PC-9 (cell line): ENCODE measurements around the gene TRAFD1. TPM values are rescaled to one million over a fixed set of nuclear protein-coding genes. Genes with fewer than 3 reads are reported as not detected.

ENCODE experiments used
- BruUV-seq: library from RNA; stranded (reverse); fragments of 400-500 nt; replicated peaks from 2 replicates; lab custom pipeline; 2021; lab: Mats Ljungman, UMichigan
- CTCF ChIA-PET: fragments of 300-600 bp; sonication (Branson Sonifier 250); formaldehyde crosslinking; loops from one replicate; lab custom pipeline; 2022; ENCODE audit warnings: antibody characterized with exemption; lab: Charles Lee
- POLR2A ChIA-PET: fragments of 300-600 bp; sonication (Branson Sonifier 250); formaldehyde crosslinking; loops from one replicate; lab custom pipeline; 2022; ENCODE audit warnings: antibody characterized with exemption; ENCODE audit not compliant: unreplicated experiment; lab: Charles Lee
- DNase-seq, 2 experiments: peaks; one replicate each; pipeline versions ENCODE4 v3.0.0 to v3.0.0-alpha.2; 2015 to 2022; ENCODE audit warnings: mixed read lengths in 1 of 2
- H2AFZ ChIP-seq: fragments of 200-600 bp; sonication (generic); 2 replicates; pipeline ENCODE4 v1.8.1; 2017; ENCODE audit warnings: antibody characterized with exemption
- H3F3A ChIP-seq: fragments of 200-600 bp; sonication (generic); 2 replicates; pipeline ENCODE4 v1.8.1; 2017; ENCODE audit warnings: antibody characterized with exemption, mild to moderate bottlenecking, low read depth; ENCODE audit not compliant: insufficient read depth
- H3K27ac ChIP-seq: fragments of 200-600 bp; sonication (generic); 2 replicates; pipeline ENCODE4 v1.6.1; 2016; ENCODE audit warnings: mixed run types
- H3K27me3 ChIP-seq: fragments of 200-600 bp; sonication (generic); 2 replicates; pipeline ENCODE4 v1.6.1; 2016; ENCODE audit warnings: low read depth, mixed run types; ENCODE audit not compliant: insufficient read depth
- H3K36me3 ChIP-seq: fragments of 200-600 bp; sonication (generic); 2 replicates; pipeline ENCODE4 v1.6.1; 2016; ENCODE audit warnings: low read depth, mixed run types
- H3K4me1 ChIP-seq: fragments of 200-600 bp; sonication (generic); replicated peaks from 2 replicates; pipeline ENCODE4 v1.6.1; 2016; ENCODE audit warnings: mixed run types; ENCODE audit not compliant: insufficient read depth
- H3K4me2 ChIP-seq: fragments of 200-600 bp; sonication (generic); 2 replicates; pipeline ENCODE4 v1.6.1; 2017; ENCODE audit warnings: mixed run types
- H3K4me3 ChIP-seq: fragments of 200-600 bp; sonication (generic); 2 replicates; pipeline ENCODE4 v1.6.1; 2016; ENCODE audit warnings: mixed run types
- H3K79me2 ChIP-seq: fragments of 200-600 bp; sonication (generic); 2 replicates; pipeline ENCODE4 v1.6.1; 2017; ENCODE audit warnings: low read depth, mixed run types
- H3K9me2 ChIP-seq: fragments of 200-600 bp; sonication (generic); 2 replicates; pipeline ENCODE4 v1.8.1; 2017; ENCODE audit warnings: mild to moderate bottlenecking; ENCODE audit not compliant: insufficient read depth
- H3K9me3 ChIP-seq: fragments of 200-600 bp; sonication (generic); 2 replicates; pipeline ENCODE4 v1.8.1; 2016; ENCODE audit warnings: low read depth; ENCODE audit not compliant: insufficient read depth
- H4K20me1 ChIP-seq: fragments of 200-600 bp; sonication (generic); 2 replicates; pipeline ENCODE4 v1.8.1; 2017; ENCODE audit not compliant: insufficient read depth
- EZH2 ChIP-seq: fragments of 200-600 bp; sonication (generic); IDR thresholded peaks from 2 replicates; pipeline ENCODE4 v1.8.0; 2017; ENCODE audit warnings: antibody characterized with exemption, low read depth
- intact Hi-C: fragments of 100-400 bp; cut with micrococcal nuclease; formaldehyde crosslinking; loops from one replicate; pipeline ENCODE4 v1.10.0; 2022; ENCODE audit not compliant: unreplicated experiment
- total RNA-seq: library from RNA; stranded (reverse); gene quantifications from 2 replicates; pipeline ENCODE4 v1.2.3, GENCODE V29; 2021
- TF ChIP-seq, protein P1 (sequence below): fragments of 200-600 bp; sonication (generic); conservative IDR thresholded peaks from 2 replicates; pipeline ENCODE4 v1.6.1; 2017; ENCODE audit warnings: mixed run types, antibody characterized with exemption, mild to moderate bottlenecking, moderate library complexity

TRAFD1 gene
- total RNA-seq, 1 experiment from 2014 or later = 38.7 TPM

- TF ChIP-seq, protein P1, sequence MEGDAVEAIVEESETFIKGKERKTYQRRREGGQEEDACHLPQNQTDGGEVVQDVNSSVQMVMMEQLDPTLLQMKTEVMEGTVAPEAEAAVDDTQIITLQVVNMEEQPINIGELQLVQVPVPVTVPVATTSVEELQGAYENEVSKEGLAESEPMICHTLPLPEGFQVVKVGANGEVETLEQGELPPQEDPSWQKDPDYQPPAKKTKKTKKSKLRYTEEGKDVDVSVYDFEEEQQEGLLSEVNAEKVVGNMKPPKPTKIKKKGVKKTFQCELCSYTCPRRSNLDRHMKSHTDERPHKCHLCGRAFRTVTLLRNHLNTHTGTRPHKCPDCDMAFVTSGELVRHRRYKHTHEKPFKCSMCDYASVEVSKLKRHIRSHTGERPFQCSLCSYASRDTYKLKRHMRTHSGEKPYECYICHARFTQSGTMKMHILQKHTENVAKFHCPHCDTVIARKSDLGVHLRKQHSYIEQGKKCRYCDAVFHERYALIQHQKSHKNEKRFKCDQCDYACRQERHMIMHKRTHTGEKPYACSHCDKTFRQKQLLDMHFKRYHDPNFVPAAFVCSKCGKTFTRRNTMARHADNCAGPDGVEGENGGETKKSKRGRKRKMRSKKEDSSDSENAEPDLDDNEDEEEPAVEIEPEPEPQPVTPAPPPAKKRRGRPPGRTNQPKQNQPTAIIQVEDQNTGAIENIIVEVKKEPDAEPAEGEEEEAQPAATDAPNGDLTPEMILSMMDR = no peak
- no peak for TF ChIP-seq EZH2
- Histone ChIP-seq H3K27me3 (no peaks in the 10 kb centered on the region), H3K27ac (no peak overlapping the region), H2AFZ (no peak overlapping the region), H4K20me1 (no peaks in the 10 kb centered on the region), H3K4me1 (no peaks in the 10 kb centered on the region), H3F3A (peaks cover 6% of the 10 kb centered on the region; the same call in 1 of the 2 replicates), H3K36me3 (peaks cover 7% of the 10 kb centered on the region; the same call in 1 of the 2 replicates), H3K4me3 (no peak overlapping the region), H3K79me2 (no peaks in the 10 kb centered on the region), H3K4me2 (no peak overlapping the region), H3K9me2 (no peaks in the 10 kb centered on the region), H3K9me3 (no peaks in the 10 kb centered on the region)
- POLR2A ChIA-PET = interaction anchor here (0.5 kb wide), 1 partner anchor 12 kb away, joined by 7 read pairs; no protein-coding TSS in a partner anchor
- no TSS peak for BruUV-seq
- no peak for DNase-seq
- intact Hi-C loops = no loop called here
- CTCF ChIA-PET = no interaction called here
Measured at GRCh38 chr12:112164011-112164660, 38.8 kb downstream of the TRAFD1 start.

GRCh38 chr12:112165624-112166023 lies 40.3 kb downstream of the TRAFD1 start:
- no peak overlapping the region for H3K4me3 ChIP-seq
- no peak for TF ChIP-seq EZH2
- 0 out of 2 replicates have a peak, but pooled peaks cover 1% of the 10 kb centered on the region for H3F3A ChIP-seq
- ChIA-PET POLR2A (interaction anchor here (0.5 kb wide), 1 partner anchor 43 kb away, joined by 4 read pairs; no protein-coding TSS in a partner anchor), CTCF (no interaction called here)
- no peak overlapping the region for H3K27ac ChIP-seq
- H3K9me2 ChIP-seq = no peaks in the 10 kb centered on the region
- no peaks in the 10 kb centered on the region for H3K36me3 ChIP-seq
- BruUV-seq = no TSS peak
- DNase-seq = no peak
- no peak overlapping the region for H2AFZ ChIP-seq
- H3K4me1 ChIP-seq = no peaks in the 10 kb centered on the region
- H3K79me2 ChIP-seq = no peaks in the 10 kb centered on the region
- intact Hi-C loops = no loop called here
- no peaks in the 10 kb centered on the region for H3K27me3 ChIP-seq
- H3K9me3 ChIP-seq = no peaks in the 10 kb centered on the region
- H3K4me2 ChIP-seq = no peak overlapping the region
- H4K20me1 ChIP-seq = no peaks in the 10 kb centered on the region; the same call in 1 of the 2 replicates

DNA sequence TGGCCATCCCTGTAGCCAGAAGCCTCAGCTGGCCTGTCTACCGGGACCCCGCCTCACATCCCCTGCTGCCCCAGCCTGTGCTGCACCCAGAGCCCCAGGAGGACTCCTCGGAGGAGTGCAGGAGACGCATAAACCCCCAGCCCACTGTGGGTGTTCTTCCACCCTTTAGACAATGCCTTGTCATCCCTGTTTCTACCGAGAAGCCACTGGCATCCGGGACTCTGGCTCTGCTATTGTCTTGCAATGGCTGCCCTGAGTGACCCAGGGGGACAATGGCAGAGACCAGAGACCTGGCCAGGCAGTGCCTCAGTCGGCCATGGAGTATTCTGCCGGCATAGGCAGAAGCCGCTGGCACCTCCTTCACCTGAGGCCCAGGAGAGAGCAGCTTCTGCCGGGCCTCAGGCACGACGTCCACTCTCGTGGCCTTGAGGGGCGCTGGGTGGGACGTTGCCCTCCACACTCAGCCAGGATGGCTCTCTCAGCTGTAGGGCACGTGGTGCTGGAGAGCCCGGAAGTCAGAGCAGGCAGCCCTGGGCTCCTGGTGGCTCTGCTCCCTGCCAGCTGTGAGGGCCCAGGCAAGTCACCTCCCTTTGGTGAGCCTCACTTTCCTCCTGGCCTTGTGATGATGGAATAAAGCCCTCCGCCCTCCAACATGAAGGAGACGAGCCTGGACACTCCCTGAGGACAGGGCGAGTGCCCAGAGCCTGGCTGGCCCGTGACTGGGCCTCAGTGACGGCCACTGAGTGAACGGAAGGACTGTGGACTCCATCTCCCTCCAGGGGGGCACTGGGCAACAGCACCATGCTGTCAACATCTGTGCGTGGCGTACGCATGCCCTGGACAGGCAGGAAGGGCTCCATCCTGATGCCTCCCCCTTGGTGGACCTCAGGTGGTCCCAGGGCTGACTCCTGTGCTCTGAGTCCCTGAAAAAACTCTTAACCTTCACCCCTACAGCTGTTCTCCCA lies 41.0 kb downstream of the TRAFD1 start:
- no peak overlapping the region for H3K4me2 ChIP-seq
- no peak overlapping the region for H3K4me3 ChIP-seq
- H3K9me2 ChIP-seq = no peaks in the 10 kb centered on the region
- ChIA-PET POLR2A (no interaction called here), CTCF (no interaction called here)
- no peak overlapping the region for H2AFZ ChIP-seq
- no peaks in the 10 kb centered on the region for H3K9me3 ChIP-seq
- intact Hi-C loops = no loop called here
- no peaks in the 10 kb centered on the region for H3K79me2 ChIP-seq
- H4K20me1 ChIP-seq = no peaks in the 10 kb centered on the region; the same call in 1 of the 2 replicates
- H3K4me1 ChIP-seq = no peaks in the 10 kb centered on the region
- H3F3A ChIP-seq = no peaks in the 10 kb centered on the region
- TF ChIP-seq EZH2 = no peak
- TF ChIP-seq, protein P1 = no peak
- no TSS peak for BruUV-seq
- no peaks in the 10 kb centered on the region for H3K27me3 ChIP-seq
- no peak overlapping the region for H3K27ac ChIP-seq
- no peak for DNase-seq
- H3K36me3 ChIP-seq = no peaks in the 10 kb centered on the region
